Ascending aorta (tissue), 2 donors: ENCODE results near the gene KCNN3. TPM values are rescaled to one million over a fixed set of nuclear protein-coding genes. Genes with fewer than 3 reads are reported as not detected.

ENCODE experiments used
- DNase-seq, 2 donors: peaks; one replicate each; pipeline ENCODE4 v3.0.0-alpha.2; 2019; ENCODE audit warnings: low spot score in 2 of 2
- H3K27ac ChIP-seq, 2 donors: fragments of 200-600 bp; sonication (generic); one replicate each; pipeline ENCODE4 v1.5.1; 2016 to 2017; ENCODE audit warnings: mild to moderate bottlenecking in 1 of 2
- H3K27me3 ChIP-seq: fragments of 200-600 bp; sonication (generic); one replicate; pipeline ENCODE4 v1.5.1; 2017
- H3K36me3 ChIP-seq, 2 donors: fragments of 200-600 bp; sonication (generic); one replicate each; pipeline ENCODE4 v1.5.1; 2016
- H3K4me1 ChIP-seq, 2 donors: fragments of 200-600 bp; sonication (generic); one replicate each; pipeline ENCODE4 v1.5.1; 2016 to 2017; ENCODE audit warnings: mild to moderate bottlenecking in 1 of 2
- H3K4me3 ChIP-seq, 2 donors: fragments of 200-600 bp; sonication (generic); one replicate each; pipeline ENCODE4 v1.5.1; 2016 to 2017; ENCODE audit warnings: mild to moderate bottlenecking in 1 of 2
- H3K9me3 ChIP-seq, 2 donors: fragments of 200-600 bp; sonication (generic); one replicate each; pipeline ENCODE4 v1.5.1; 2016
- intact Hi-C: fragments of 100-400 bp; cut with DNase I; formaldehyde crosslinking; loops from one replicate; pipeline ENCODE4 v1.15.1; 2023
- total RNA-seq: library from RNA; depleted of rRNA; stranded (reverse); fragments of >200 nt; gene quantifications from one replicate; pipeline ENCODE4 v1.1.0, GENCODE V29; 2016
- TF ChIP-seq, protein P1 (sequence below), 3 experiments: fragments of 200-600 bp in 2 of 3; fragments of 450-650 bp in 1 of 3; sonication (generic) in 2 of 3; IDR thresholded peaks; one replicate each; pipeline ENCODE4 v1.5.1; 2016 to 2019; ENCODE audit warnings: antibody characterized with exemption in 3 of 3, mild to moderate bottlenecking in 1 of 3, moderate library complexity in 1 of 3

Gene KCNN3
- total RNA-seq, 1 donor from 2014 or later = 24.6 TPM

GRCh38 chr1:154659823-154660592 is 210.1 kb downstream of the KCNN3 start:
- DNase-seq = no peak
- no peaks in the 10 kb centered on the region for H3K9me3 ChIP-seq
- no peaks in the 10 kb centered on the region for H3K36me3 ChIP-seq
- H3K27me3 ChIP-seq = no peaks in the 10 kb centered on the region
- H3K27ac ChIP-seq = no peak overlapping the region
- no peak overlapping the region for H3K4me3 ChIP-seq
- no peaks in the 10 kb centered on the region for H3K4me1 ChIP-seq
- TF ChIP-seq, protein P1, sequence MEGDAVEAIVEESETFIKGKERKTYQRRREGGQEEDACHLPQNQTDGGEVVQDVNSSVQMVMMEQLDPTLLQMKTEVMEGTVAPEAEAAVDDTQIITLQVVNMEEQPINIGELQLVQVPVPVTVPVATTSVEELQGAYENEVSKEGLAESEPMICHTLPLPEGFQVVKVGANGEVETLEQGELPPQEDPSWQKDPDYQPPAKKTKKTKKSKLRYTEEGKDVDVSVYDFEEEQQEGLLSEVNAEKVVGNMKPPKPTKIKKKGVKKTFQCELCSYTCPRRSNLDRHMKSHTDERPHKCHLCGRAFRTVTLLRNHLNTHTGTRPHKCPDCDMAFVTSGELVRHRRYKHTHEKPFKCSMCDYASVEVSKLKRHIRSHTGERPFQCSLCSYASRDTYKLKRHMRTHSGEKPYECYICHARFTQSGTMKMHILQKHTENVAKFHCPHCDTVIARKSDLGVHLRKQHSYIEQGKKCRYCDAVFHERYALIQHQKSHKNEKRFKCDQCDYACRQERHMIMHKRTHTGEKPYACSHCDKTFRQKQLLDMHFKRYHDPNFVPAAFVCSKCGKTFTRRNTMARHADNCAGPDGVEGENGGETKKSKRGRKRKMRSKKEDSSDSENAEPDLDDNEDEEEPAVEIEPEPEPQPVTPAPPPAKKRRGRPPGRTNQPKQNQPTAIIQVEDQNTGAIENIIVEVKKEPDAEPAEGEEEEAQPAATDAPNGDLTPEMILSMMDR (IDR thresholded peaks at IDR 0.05) = no peak
- intact Hi-C loops = no loop called here

DNA sequence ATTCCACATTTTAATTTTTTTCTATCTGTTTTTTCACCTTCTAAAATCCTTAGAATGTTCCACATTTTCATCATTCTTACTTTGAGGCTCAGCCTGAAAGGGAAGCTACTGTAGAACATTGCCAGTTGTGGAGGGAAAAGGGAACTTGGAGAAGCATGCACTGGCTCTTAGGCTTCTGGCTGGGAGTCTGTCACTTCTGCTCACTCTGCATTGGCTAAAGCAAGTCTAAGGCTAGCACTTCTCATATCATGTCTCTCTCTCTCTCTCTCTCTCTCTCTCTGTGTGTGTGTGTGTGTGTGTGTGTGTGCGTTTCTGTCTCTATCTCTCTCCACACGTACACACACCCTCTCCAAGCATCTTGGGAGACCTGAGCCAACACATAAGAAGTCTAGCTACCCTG is 212.5 kb downstream of the KCNN3 start:
- Histone ChIP-seq H3K4me3 (no peak overlapping the region), H3K36me3 (no peaks in the 10 kb centered on the region), H3K4me1 (no peaks in the 10 kb centered on the region), H3K27me3 (no peaks in the 10 kb centered on the region), H3K9me3 (no peaks in the 10 kb centered on the region), H3K27ac (no peak overlapping the region)
- TF ChIP-seq, protein P1 (IDR thresholded peaks at IDR 0.05) = no peak
- no peak for DNase-seq
- intact Hi-C loops = no loop called here

DNA sequence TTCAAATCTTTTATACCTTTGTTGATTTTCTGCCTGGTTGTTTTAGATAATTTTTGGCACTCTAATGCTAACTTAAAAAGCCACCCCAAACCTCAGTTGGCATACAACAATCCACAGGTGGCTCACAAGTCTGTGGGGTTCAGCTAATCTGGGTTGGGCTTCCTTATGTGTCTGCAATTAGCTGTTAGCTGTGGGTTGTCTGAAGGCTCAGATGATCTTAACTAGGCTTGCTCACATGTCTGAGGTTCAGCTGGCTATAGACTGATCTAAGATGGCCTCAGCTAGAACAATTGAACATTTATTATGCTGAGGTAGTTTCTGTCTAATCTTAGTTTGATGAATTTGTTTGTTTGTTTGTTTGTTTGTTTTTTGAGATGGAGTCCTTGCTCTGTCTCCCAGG is 217.2 kb downstream of the KCNN3 start:
- intact Hi-C loops = no loop called here
- H3K36me3 ChIP-seq = no peaks in the 10 kb centered on the region
- no peaks in the 10 kb centered on the region for H3K4me1 ChIP-seq
- no peaks in the 10 kb centered on the region for H3K27me3 ChIP-seq
- no peaks in the 10 kb centered on the region for H3K9me3 ChIP-seq
- TF ChIP-seq, protein P1 (IDR thresholded peaks at IDR 0.05) = no peak
- no peak overlapping the region for H3K27ac ChIP-seq
- no peak overlapping the region for H3K4me3 ChIP-seq
- DNase-seq = no peak

Other genes starting within 250 kb of the KCNN3 start
- gene PMVK, start 66.4 kb upstream of the KCNN3 start, total RNA-seq = 9.6 TPM
- gene PBXIP1, start 85.8 kb upstream of the KCNN3 start, total RNA-seq = 70.0 TPM
- 48.7 TPM for gene PYGO2, start 91.5 kb upstream of the KCNN3 start, total RNA-seq
- 211 TPM for gene SHC1, start 100.5 kb upstream of the KCNN3 start, total RNA-seq
- 40.4 TPM for gene CKS1B, start 104.4 kb upstream of the KCNN3 start, total RNA-seq
- gene FLAD1, start 113.1 kb upstream of the KCNN3 start, total RNA-seq = 31.2 TPM
- gene LENEP, start 123.3 kb upstream of the KCNN3 start, total RNA-seq = not detected
- gene ZBTB7B, start 132.5 kb upstream of the KCNN3 start, total RNA-seq = 83.1 TPM
- 0.64 TPM for gene DCST2, start 163.5 kb upstream of the KCNN3 start, total RNA-seq
- not detected for gene DCST1, start 163.5 kb upstream of the KCNN3 start, total RNA-seq
- 610 TPM for gene ADAM15, start 181.0 kb upstream of the KCNN3 start, total RNA-seq
- 11.2 TPM for gene EFNA4, start 193.5 kb upstream of the KCNN3 start, total RNA-seq
- 1.5 TPM for gene EFNA3, start 208.6 kb upstream of the KCNN3 start, total RNA-seq